Activated gamma-delta T cell treated with Interleukin-2 at 50 U/mL for 16 hours (primary cell): ENCODE data around the gene LRMDA.
"Not testable (repeated sequence)": the region's sequence is repeated elsewhere in the genome, so short reads cannot be mapped to it uniquely, and the experiment has no call there.

ENCODE experiments used
- DNase-seq: peaks from one replicate; pipeline ENCODE4 v3.0.0-alpha.2; 2020

LRMDA gene

GRCh38 chr10:75616874-75617478, 185.6 kb downstream of the LRMDA start:
- DNase-seq: no peak

- DNase-seq: no peak
Observed at GRCh38 chr10:75617485-75618155, 186.2 kb downstream of the LRMDA start.

- no peak for DNase-seq
Observed at GRCh38 chr10:75619635-75620034, 188.2 kb downstream of the LRMDA start.

GRCh38 chr10:75620356-75620755, 188.9 kb downstream of the LRMDA start:
- DNase-seq: no peak

GRCh38 chr10:75621003-75621402, 189.6 kb downstream of the LRMDA start:
- not testable (repeated sequence) for DNase-seq

GRCh38 chr10:75622503-75622902, 191.1 kb downstream of the LRMDA start:
- DNase-seq: no peak

GRCh38 chr10:75623310-75624093, 192.1 kb downstream of the LRMDA start:
- DNase-seq: no peak

- DNase-seq: no peak
Observed at GRCh38 chr10:75624638-75625037, 193.2 kb downstream of the LRMDA start.

GRCh38 chr10:75630746-75631145, 199.3 kb downstream of the LRMDA start:
- no peak for DNase-seq

GRCh38 chr10:75632805-75633462, 201.5 kb downstream of the LRMDA start:
- DNase-seq: no peak

- DNase-seq: no peak
Observed at GRCh38 chr10:75633568-75633967, 202.1 kb downstream of the LRMDA start.

- DNase-seq: no peak
Observed at GRCh38 chr10:75634947-75635346, 203.5 kb downstream of the LRMDA start.

GRCh38 chr10:75638752-75639151, 207.3 kb downstream of the LRMDA start:
- DNase-seq: no peak

- DNase-seq: no peak
Observed at GRCh38 chr10:75639736-75640135, 208.3 kb downstream of the LRMDA start.

GRCh38 chr10:75640381-75640780, 209.0 kb downstream of the LRMDA start:
- DNase-seq: no peak

GRCh38 chr10:75640803-75641202, 209.4 kb downstream of the LRMDA start:
- DNase-seq: no peak

GRCh38 chr10:75643405-75643804, 212.0 kb downstream of the LRMDA start:
- no peak for DNase-seq

GRCh38 chr10:75643944-75644692, 212.7 kb downstream of the LRMDA start:
- no peak for DNase-seq

GRCh38 chr10:75645704-75646103, 214.3 kb downstream of the LRMDA start:
- DNase-seq: no peak

- no peak for DNase-seq
Observed at GRCh38 chr10:75646218-75646915, 214.9 kb downstream of the LRMDA start.

GRCh38 chr10:75646916-75647315, 215.5 kb downstream of the LRMDA start:
- DNase-seq: no peak

- no peak for DNase-seq
Observed at GRCh38 chr10:75647675-75648074, 216.3 kb downstream of the LRMDA start.
